ENCODE measurements around the gene KANK3. TPM values are rescaled to one million over a fixed set of nuclear protein-coding genes. Genes with fewer than 3 reads are reported as not detected.
A peak's percentile ranks its signal among the peaks of the same experiment; 100 is the strongest.
"Not testable (repeated sequence)": the region's sequence is repeated elsewhere in the genome, so short reads cannot be mapped to it uniquely, and the experiment has no call there.

Gene KANK3
- total and polyA plus RNA-seq, 7 donors, result 5.1 to 14.2 (median 9.1) TPM

DNA sequence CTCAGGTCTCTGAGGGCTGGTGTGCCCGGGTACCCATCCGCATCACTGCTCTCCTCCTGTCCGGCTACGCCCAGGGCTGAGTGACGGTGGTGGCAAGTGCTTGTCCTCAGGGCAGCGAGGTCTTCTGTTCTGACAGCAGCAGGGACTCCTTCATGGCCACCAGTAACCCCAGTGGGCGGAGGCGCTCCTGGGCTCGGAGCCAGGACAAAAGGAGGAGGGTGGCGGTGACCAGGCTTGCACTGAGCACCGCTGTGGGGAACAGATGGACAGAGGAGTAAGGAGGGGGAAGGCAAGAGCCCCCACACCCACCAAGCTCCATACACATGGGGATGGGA, 40.7 kb downstream of the KANK3 start:
- DNase-seq (peak; percentile 50 to 71), ATAC-seq (peak; percentile 12 to 60 (median 27))
- 37 to 47% (median 38%) methylated on average over 10 to 11 of the region's 11 CpGs for WGBS, 3 donors
- H3K27ac ChIP-seq, result no peak overlapping the region
- no peaks in the 10 kb centered on the region for H3K27me3 ChIP-seq (ENCODE audit: insufficient read depth in 3 of 3, low read length in 2 of 3)
- TF ChIP-seq, protein P1, sequence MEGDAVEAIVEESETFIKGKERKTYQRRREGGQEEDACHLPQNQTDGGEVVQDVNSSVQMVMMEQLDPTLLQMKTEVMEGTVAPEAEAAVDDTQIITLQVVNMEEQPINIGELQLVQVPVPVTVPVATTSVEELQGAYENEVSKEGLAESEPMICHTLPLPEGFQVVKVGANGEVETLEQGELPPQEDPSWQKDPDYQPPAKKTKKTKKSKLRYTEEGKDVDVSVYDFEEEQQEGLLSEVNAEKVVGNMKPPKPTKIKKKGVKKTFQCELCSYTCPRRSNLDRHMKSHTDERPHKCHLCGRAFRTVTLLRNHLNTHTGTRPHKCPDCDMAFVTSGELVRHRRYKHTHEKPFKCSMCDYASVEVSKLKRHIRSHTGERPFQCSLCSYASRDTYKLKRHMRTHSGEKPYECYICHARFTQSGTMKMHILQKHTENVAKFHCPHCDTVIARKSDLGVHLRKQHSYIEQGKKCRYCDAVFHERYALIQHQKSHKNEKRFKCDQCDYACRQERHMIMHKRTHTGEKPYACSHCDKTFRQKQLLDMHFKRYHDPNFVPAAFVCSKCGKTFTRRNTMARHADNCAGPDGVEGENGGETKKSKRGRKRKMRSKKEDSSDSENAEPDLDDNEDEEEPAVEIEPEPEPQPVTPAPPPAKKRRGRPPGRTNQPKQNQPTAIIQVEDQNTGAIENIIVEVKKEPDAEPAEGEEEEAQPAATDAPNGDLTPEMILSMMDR (IDR thresholded peaks at IDR 0.05), result no peak
- peaks cover 10% of the 10 kb centered on the region for H3K4me1 ChIP-seq
- H3K4me3 ChIP-seq, result no peak overlapping the region
- intact Hi-C loops (cut with DNase I), result no loop called here
- H3K9me3 ChIP-seq, result no peaks in the 10 kb centered on the region
- peaks cover 0 to 10% of the 10 kb centered on the region in 2 donors for H3K36me3 ChIP-seq (ENCODE audit: insufficient read depth in 1 of 2, low read depth in 1 of 2)

DNA sequence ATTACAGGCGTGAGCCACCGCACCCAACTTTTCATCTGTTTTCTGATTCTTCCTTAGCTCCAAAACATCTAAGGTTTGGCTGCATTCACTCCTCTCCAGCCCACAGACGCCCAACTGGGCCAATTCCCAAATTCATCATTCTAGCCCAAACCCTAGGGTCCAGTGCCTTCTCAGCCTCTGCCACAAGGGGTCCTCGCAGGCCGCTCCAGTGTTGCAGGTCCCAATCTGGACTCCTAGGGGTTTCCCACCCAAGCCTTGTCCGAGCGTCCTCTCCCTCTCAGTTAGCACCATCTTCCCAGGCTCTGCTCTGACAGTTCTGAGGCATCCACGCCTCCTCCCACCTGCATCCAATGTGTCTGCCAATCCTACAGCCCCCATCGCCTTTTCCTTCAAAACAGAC, 51.7 kb downstream of the KANK3 start:
- WGBS, 3 donors, result no CpG with 5 or more reads among the region's 9 CpGs
- H3K27me3 ChIP-seq (ENCODE audit: insufficient read depth in 3 of 3, low read length in 2 of 3), result not testable (repeated sequence)

DNA sequence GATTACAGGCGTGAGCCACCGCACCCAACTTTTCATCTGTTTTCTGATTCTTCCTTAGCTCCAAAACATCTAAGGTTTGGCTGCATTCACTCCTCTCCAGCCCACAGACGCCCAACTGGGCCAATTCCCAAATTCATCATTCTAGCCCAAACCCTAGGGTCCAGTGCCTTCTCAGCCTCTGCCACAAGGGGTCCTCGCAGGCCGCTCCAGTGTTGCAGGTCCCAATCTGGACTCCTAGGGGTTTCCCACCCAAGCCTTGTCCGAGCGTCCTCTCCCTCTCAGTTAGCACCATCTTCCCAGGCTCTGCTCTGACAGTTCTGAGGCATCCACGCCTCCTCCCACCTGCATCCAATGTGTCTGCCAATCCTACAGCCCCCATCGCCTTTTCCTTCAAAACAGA, 66.6 kb downstream of the KANK3 start:
- H3K9me3 ChIP-seq; H3K4me3 ChIP-seq; DNase-seq; H3K27ac ChIP-seq; H3K36me3 ChIP-seq (ENCODE audit: insufficient read depth in 1 of 2, low read depth in 1 of 2); intact Hi-C loops (cut with DNase I); H3K27me3 ChIP-seq (ENCODE audit: insufficient read depth in 3 of 3, low read length in 2 of 3); H3K4me1 ChIP-seq: not testable (repeated sequence)
- WGBS, 3 donors, result no CpG with 5 or more reads among the region's 9 CpGs
- peak in 3 of 4 donors; percentile 40 to 67 (median 47) for ATAC-seq

More for the DNA sequence above, 51.7 kb downstream of the KANK3 start:
- peak in 2 of 4 donors; percentile 46 to 60 for ATAC-seq
- DNase-seq; H3K4me1 ChIP-seq; intact Hi-C loops (cut with DNase I); H3K27ac ChIP-seq; H3K4me3 ChIP-seq; H3K36me3 ChIP-seq (ENCODE audit: insufficient read depth in 1 of 2, low read depth in 1 of 2); H3K9me3 ChIP-seq: not testable (repeated sequence)

Other genes with a start within 250 kb of the KANK3 start
- under 1 TPM in 2 of 4 donors, not detected in 2; 0.02 to 0.51 TPM for gene FBN3, start 193.7 kb downstream of the KANK3 start, total RNA-seq
- under 1 TPM; 0.01 to 0.12 (median 0.01) TPM for gene FBN3, start 193.7 kb downstream of the KANK3 start, polyA plus RNA-seq
- gene CERS4, start 133.9 kb downstream of the KANK3 start, total RNA-seq, result 1 to 10 TPM; 2.1 to 4.8 (median 3.6) TPM
- gene CERS4, start 133.9 kb downstream of the KANK3 start, polyA plus RNA-seq, result 1 to 10 TPM; 1.1 to 2.8 (median 1.3) TPM
- gene CD320, start 34.9 kb downstream of the KANK3 start, total RNA-seq, result 10 to 100 TPM; 17.4 to 25.4 (median 22.4) TPM
- gene CD320, start 34.9 kb downstream of the KANK3 start, polyA plus RNA-seq, result 10 to 100 TPM; 44.8 to 67.2 (median 47.6) TPM
- 100 to 1,000 TPM in 3 of 4 donors, 10 to 100 TPM in 1; 76.8 to 150 (median 109) TPM for gene NDUFA7, start 21.9 kb downstream of the KANK3 start, total RNA-seq
- 100 to 1,000 TPM; 211 to 271 (median 243) TPM for gene NDUFA7, start 21.9 kb downstream of the KANK3 start, polyA plus RNA-seq
- gene RPS28, start 21.8 kb downstream of the KANK3 start, total RNA-seq, result 1,000 to 10,000 TPM in 2 of 4 donors, 100 to 1,000 TPM in 2; 947 to 1,442 (median 1,003) TPM
- gene RPS28, start 21.8 kb downstream of the KANK3 start, polyA plus RNA-seq, result 100 to 1,000 TPM; 431 to 717 (median 657) TPM
- 100 to 1,000 TPM in 1 of 4 donors, 10 to 100 TPM in 3; 10.7 to 118 (median 44.7) TPM for gene ANGPTL4, start 20.9 kb upstream of the KANK3 start, total RNA-seq
- gene ANGPTL4, start 20.9 kb upstream of the KANK3 start, polyA plus RNA-seq, result 100 to 1,000 TPM in 1 of 3 donors, 10 to 100 TPM in 2; 17.2 to 235 (median 19.1) TPM
- 100 to 1,000 TPM in 1 of 4 donors, 10 to 100 TPM in 3; 77.1 to 130 (median 82.2) TPM for gene RAB11B, start 47.1 kb upstream of the KANK3 start, total RNA-seq
- 10 to 100 TPM; 43.9 to 59.9 (median 56.9) TPM for gene RAB11B, start 47.1 kb upstream of the KANK3 start, polyA plus RNA-seq
- gene MARCHF2, start 70.0 kb upstream of the KANK3 start, total RNA-seq, result 10 to 100 TPM; 47.7 to 56.0 (median 52.2) TPM
- gene MARCHF2, start 70.0 kb upstream of the KANK3 start, polyA plus RNA-seq, result 10 to 100 TPM; 32.8 to 55.6 (median 48.9) TPM
- 10 to 100 TPM; 73.2 to 92.2 (median 84.1) TPM for gene HNRNPM, start 101.7 kb upstream of the KANK3 start, total RNA-seq
- gene HNRNPM, start 101.7 kb upstream of the KANK3 start, polyA plus RNA-seq, result 100 to 1,000 TPM in 2 of 3 donors, 10 to 100 TPM in 1; 53.2 to 146 (median 118) TPM
- gene PRAM1, start 159.4 kb upstream of the KANK3 start, total RNA-seq, result under 1 TPM; 0.22 to 0.65 (median 0.49) TPM
- under 1 TPM in 2 of 3 donors, not detected in 1; 0.27 to 0.29 TPM for gene PRAM1, start 159.4 kb upstream of the KANK3 start, polyA plus RNA-seq
- 10 to 100 TPM; 15.6 to 19.3 (median 17.8) TPM for gene ZNF414, start 170.9 kb upstream of the KANK3 start, total RNA-seq
- gene ZNF414, start 170.9 kb upstream of the KANK3 start, polyA plus RNA-seq, result 10 to 100 TPM; 10.4 to 21.6 (median 17.8) TPM
- gene MYO1F, start 234.2 kb upstream of the KANK3 start, total RNA-seq, result 1 to 10 TPM; 3.5 to 6.3 (median 5.2) TPM
- gene MYO1F, start 234.2 kb upstream of the KANK3 start, polyA plus RNA-seq, result 1 to 10 TPM in 2 of 3 donors, under 1 TPM in 1; 1.00 to 1.0 (median 1.0) TPM